Mucosa of stomach (tissue), 1 donor: ENCODE data around the gene HAVCR1.
"Not testable (repeated sequence)": the region's sequence is repeated elsewhere in the genome, so short reads cannot be mapped to it uniquely, and the experiment has no call there.

Experiments
- H3K27me3 ChIP-seq: one replicate; pipeline ENCODE4 v1.7.0; 2013; ENCODE audit warnings: mild to moderate bottlenecking, low read length; ENCODE audit not compliant: control insufficient read depth, insufficient read depth
- H3K36me3 ChIP-seq: one replicate; pipeline ENCODE4 v1.7.0; 2013; ENCODE audit warnings: low read length; ENCODE audit not compliant: control insufficient read depth, insufficient read depth
- H3K4me1 ChIP-seq: one replicate; pipeline ENCODE4 v1.7.0; 2013; ENCODE audit warnings: mild to moderate bottlenecking, low read length; ENCODE audit not compliant: control insufficient read depth, insufficient read depth
- H3K4me3 ChIP-seq: one replicate; pipeline ENCODE4 v1.7.0; 2013; ENCODE audit warnings: low read length
- H3K9ac ChIP-seq: one replicate; pipeline ENCODE4 v1.7.0; 2013; ENCODE audit warnings: mild to moderate bottlenecking, low read length, moderate library complexity
- H3K9me3 ChIP-seq: one replicate; pipeline ENCODE4 v1.7.0; 2013; ENCODE audit warnings: mild to moderate bottlenecking, low read length, moderate library complexity; ENCODE audit not compliant: control insufficient read depth
- donor health status: Pancreatic carcinoma.

Gene HAVCR1

DNA sequence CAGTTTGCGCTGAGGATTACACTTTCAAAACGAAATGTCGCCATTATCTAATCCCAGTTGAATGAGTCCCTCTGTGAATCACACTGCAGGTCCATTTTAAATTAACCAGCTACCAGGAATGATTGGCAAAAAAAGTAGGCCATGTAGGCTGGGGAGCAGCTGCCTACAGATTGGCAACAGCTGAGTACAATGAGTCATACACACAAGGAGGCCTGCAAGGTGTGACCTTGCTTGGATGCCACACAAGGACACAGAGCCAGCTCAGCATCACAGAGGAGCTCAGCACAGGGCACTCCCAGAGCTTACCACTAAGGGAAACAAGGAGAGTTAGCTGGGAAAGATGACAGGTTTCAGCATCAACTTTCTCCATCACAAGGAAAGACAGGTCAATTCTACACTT lies 12.9 kb downstream of the HAVCR1 start:
- no peaks in the 10 kb centered on the region for H3K9me3 ChIP-seq
- H3K4me3 ChIP-seq = no peak overlapping the region
- H3K27me3 ChIP-seq = no peaks in the 10 kb centered on the region
- H3K9ac ChIP-seq = no peak overlapping the region
- H3K4me1 ChIP-seq = peaks cover 11% of the 10 kb centered on the region
- H3K36me3 ChIP-seq = no peaks in the 10 kb centered on the region

DNA sequence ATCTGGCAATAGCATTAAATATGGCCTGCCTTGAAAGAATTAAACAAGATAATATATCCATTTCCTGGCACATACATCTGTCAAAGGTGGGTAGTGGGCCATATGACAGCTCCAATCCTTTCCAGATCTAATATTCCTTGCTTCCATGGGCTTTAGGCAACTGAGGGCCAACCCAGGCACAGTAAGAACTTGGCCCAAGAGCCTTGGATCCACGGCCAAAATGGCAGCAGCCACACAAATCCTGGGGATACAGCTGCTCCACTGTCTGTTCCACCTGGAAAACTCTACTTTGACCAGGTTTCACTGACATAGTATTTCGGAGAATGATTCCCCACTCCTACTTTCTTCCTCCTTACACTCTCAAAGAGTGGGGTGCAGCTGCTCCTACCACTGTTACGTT lies 13.3 kb downstream of the HAVCR1 start:
- no peaks in the 10 kb centered on the region for H3K9me3 ChIP-seq
- H3K36me3 ChIP-seq = no peaks in the 10 kb centered on the region
- no peaks in the 10 kb centered on the region for H3K27me3 ChIP-seq
- peaks cover 11% of the 10 kb centered on the region for H3K4me1 ChIP-seq
- H3K9ac ChIP-seq = no peak overlapping the region
- H3K4me3 ChIP-seq = no peak overlapping the region

DNA sequence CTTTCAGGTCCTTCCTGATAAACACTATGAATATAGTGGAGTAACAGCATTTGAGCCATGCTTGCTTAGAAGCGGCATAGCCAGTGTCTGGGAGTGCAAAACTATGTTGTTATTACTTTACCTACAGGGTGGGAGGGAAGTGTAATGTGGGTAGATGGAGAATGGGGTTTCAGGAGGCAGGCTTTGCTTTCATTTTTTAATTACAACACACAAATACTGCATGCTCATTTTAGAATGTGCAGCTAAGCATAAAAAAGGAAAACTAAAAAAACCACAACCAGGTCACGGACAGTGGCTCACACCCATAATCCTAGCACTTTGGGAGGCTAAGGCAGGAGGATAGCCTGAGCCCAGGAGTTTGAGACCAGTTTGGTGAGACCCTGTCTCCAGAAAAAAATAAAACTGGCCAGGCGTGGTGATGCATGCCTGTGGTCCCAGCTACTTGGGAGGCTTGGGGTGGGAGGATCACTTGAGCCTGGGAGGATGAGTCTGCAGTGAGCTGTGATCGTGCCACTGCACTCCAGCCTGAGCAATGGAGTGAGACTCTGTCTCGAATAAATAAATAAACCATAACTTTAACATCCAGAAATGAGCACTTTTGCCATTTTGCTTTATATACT lies 20.2 kb downstream of the HAVCR1 start:
- Histone ChIP-seq H3K36me3 (no peaks in the 10 kb centered on the region), H3K27me3 (no peaks in the 10 kb centered on the region), H3K9me3 (no peaks in the 10 kb centered on the region), H3K4me1 (no peaks in the 10 kb centered on the region), H3K9ac (no peak overlapping the region), H3K4me3 (no peak overlapping the region)

DNA sequence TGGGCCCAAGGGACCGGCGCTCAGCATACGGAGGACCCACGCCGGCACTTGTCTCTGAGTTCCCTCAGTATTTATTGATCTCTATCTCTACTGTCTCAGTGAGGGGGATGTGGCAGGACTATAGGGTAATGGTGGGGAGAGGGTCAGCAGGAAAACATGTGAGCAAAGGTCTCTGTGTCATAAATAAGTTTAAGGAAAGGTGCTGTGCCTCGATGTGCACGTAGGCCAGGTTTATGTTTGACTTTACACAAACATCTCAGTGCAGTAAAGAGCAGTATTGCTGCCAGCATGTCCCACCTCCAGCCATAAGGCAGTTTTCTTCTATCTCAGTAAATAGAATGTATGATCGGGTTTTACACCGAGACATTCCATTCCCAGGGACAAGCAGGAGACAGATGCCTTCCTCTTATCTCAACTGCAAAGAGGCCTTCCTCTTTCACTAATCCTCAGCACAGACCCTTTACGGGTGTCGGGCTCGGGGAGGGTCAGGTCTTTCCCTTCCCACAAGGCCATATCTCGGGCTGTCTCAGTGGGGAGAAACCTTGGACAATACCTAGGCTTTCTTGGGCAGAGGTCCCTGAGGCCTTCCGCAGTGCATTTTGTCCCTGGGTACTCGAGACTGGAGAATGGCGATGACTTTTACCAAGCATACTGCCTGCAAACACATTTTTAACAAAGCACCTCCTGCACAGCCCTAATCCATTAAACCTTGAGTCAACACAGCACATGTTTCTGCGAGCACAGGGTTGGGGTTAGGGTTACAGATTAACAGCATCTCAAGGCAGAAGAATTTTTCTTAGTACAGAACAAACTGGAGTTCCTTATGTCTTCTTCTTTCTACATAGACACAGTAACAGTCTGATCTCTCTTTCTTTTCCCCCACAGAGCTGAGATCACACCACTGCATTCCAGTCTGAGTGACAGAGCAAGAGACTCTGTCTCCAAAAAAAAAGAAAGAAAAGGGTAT lies 24.5 kb downstream of the HAVCR1 start:
- not testable (repeated sequence) for H3K27me3 ChIP-seq, H3K9ac ChIP-seq, H3K9me3 ChIP-seq, H3K4me3 ChIP-seq, H3K4me1 ChIP-seq, H3K36me3 ChIP-seq

DNA sequence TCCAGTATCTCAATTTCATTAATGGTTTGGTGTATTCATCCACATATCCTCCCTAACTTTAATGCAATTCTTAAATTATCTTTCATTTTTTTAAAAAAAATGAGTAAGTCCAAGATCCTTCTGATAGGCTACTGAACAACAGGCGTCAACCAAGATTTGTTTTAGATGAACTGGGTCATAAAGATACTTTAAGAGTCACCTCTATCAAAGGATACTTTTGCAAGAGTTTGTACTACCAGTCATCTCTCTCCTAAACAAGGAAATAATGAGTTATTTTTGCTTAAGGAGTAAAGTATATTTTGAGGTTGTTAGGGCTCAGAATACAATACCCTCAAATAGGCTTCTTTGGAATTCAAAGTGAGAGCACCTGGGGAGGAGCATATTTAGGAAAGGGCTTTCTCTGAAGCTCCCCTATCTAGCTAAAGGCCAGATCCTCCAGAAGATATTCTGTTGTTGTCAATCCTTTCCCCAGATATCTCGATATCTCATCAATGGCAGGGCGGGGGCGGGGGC lies 25.8 kb downstream of the HAVCR1 start:
- H3K9ac ChIP-seq = no peak overlapping the region
- no peak overlapping the region for H3K4me3 ChIP-seq
- H3K9me3 ChIP-seq = no peaks in the 10 kb centered on the region
- no peaks in the 10 kb centered on the region for H3K4me1 ChIP-seq
- H3K27me3 ChIP-seq = no peaks in the 10 kb centered on the region
- H3K36me3 ChIP-seq = no peaks in the 10 kb centered on the region

DNA sequence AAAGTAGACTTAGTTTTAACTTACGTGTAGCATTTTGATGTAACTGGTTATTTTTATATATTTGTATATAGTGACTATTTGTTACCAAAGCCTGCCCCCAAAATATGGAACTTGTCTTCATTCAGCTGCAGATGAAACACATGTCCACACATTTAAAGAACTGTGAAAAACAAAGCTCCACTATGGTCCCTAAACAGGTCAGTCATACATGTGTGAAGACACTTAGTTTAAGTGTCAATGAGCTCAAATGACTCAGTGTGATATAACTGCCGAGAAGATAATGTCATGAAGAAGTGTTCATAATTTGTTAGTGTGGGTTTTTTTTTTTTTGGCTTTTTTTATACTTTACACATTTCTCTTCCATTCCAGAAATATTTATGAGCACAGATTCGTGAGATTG lies 28.2 kb downstream of the HAVCR1 start:
- no peak overlapping the region for H3K9ac ChIP-seq
- no peaks in the 10 kb centered on the region for H3K4me1 ChIP-seq

DNA sequence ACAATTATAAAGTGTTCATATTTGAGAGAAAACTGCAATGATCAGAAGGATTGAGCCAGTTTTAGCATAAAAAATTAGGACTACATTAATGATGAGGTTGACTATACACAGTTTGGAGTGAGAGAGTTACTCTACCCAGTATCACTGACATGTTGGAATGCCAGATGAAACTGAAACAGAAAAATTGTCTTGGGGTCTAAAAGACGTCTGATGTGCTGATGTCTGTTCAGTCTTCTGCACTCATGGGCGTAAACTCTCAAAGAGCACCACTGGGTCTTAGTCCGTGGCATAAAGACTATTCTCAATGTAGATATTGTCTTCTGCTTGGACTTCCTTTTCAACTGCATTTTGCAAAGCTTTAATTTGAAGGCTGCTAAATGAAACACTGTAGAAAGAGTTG lies 29.5 kb downstream of the HAVCR1 start:
- H3K4me3 ChIP-seq = no peak overlapping the region
- H3K36me3 ChIP-seq = no peaks in the 10 kb centered on the region
- no peaks in the 10 kb centered on the region for H3K27me3 ChIP-seq
- no peaks in the 10 kb centered on the region for H3K4me1 ChIP-seq
- H3K9ac ChIP-seq = no peak overlapping the region
- no peaks in the 10 kb centered on the region for H3K9me3 ChIP-seq

More for the DNA sequence above, 28.2 kb downstream of the HAVCR1 start:
- Histone ChIP-seq H3K36me3 (no peaks in the 10 kb centered on the region), H3K9me3 (no peaks in the 10 kb centered on the region), H3K4me3 (no peak overlapping the region), H3K27me3 (no peaks in the 10 kb centered on the region)

DNA sequence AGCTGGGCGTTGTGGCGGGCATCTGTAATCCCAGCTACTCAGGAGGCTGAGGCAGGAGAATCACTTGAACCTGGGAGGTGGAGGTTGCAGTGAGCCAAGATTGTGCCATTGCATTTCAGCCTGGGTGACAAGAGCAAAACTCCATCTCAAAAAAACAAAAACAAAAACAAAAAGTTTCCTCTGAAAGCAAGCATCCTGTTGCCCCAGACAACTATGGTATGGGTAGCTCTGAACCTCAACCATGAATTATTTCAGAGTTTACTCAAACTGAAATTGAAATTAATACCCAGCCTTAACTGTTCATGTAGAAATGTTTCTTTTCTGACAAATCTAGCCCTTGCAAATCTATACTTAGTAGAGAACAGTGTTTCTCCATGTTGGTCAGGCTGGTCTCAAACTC lies 31.3 kb downstream of the HAVCR1 start:
- not testable (repeated sequence) for H3K27me3 ChIP-seq, H3K36me3 ChIP-seq, H3K4me1 ChIP-seq, H3K9me3 ChIP-seq, H3K9ac ChIP-seq, H3K4me3 ChIP-seq

DNA sequence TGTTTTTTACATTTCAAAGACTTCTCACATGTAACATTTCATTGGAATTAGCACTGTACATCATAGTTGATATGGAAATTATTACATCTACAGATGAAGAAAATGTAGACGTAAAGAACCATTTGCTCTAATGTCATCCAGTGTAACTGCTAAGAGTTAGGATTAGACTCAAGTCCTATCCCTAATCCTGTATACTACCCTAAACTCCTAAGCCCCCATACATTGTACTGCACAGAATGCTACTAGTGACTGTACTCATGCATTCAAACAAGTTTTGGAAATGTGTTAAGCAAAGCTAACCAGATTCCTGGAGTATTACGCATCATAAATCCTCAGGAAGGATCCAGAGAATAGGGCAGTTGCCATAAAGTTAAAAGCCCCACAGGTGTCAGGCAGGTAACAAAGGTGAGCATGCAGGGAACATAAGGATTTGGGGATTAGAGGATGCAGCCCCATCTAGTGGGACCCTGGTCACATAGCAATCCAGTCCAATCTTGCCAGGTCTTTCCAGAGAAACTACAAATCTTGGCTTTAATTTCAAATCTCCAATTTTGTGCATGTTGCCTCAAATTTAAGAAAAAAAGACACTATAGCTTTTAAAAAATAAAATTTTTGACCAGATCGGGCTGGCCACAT lies 32.0 kb downstream of the HAVCR1 start:
- H3K9me3 ChIP-seq = no peaks in the 10 kb centered on the region
- H3K9ac ChIP-seq = no peak overlapping the region
- H3K27me3 ChIP-seq = no peaks in the 10 kb centered on the region
- H3K4me1 ChIP-seq = no peaks in the 10 kb centered on the region
- no peaks in the 10 kb centered on the region for H3K36me3 ChIP-seq
- H3K4me3 ChIP-seq = no peak overlapping the region

DNA sequence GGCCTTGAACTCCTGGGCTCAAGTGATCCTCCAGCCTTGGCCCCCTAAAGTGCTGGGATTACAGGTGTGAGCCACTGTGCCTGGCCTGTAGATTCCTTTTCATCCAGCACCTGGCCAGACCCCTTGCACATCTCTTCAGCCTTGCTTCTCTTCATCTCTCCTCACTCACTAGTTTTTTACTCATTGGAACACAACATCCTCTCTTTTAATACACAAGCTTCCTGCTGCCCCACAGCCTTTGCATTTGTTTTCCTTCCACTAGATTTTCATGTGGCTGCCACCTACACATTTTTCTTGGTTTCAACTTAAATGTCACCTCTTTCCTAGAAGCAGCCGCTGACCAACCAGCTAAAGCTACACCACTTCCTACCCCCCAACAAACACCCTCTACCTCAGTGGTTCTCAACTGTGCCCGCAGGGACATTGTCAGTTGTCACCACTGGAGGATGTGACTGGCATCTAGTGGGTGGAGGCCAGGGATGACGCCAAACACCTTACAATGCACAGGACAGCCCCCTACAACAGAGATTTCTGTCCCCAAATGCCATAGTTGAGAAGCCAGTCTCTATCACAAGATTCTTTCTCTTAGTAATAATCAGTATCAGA lies 33.7 kb downstream of the HAVCR1 start:
- no peaks in the 10 kb centered on the region for H3K9me3 ChIP-seq

DNA sequence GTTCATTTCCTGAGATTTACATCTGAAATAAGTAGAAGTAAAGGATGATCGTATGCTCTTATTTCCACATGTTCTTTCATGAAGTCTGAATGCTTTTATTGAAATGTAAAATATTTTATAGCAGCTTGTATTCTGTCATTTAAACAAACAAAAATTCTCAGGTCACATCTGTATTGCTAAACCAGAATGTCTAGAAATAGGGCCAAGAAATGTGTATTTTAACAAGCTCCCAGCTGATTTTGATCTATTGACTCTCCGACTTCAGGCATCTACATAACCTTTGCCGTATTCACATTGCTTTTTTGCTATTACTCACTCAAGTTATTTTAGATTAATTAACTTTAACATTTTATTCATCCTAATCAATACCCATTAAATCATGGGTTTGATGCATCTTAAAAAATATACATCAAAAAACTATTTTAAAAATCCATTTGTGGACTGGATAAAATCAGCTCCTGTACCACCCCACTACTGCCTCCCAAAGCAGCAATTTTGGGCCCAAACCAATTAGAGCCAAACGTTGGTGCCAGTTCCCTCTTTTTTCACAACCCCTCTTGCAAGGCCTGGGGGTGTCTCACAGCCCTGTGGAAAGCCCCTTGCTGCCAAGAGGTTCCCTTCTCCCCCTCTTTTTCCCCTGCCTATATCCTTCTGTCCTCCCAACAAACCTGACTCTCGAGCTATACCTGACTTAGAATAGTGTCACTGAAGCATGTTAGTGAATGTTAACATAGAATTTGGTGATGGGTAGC lies 34.5 kb downstream of the HAVCR1 start:
- Histone ChIP-seq H3K36me3 (no peaks in the 10 kb centered on the region), H3K4me3 (no peak overlapping the region), H3K9me3 (no peaks in the 10 kb centered on the region), H3K27me3 (no peaks in the 10 kb centered on the region), H3K9ac (no peak overlapping the region), H3K4me1 (no peaks in the 10 kb centered on the region)

More for the DNA sequence above, 33.7 kb downstream of the HAVCR1 start:
- H3K4me1 ChIP-seq = no peaks in the 10 kb centered on the region
- no peaks in the 10 kb centered on the region for H3K27me3 ChIP-seq
- H3K4me3 ChIP-seq = no peak overlapping the region
- no peak overlapping the region for H3K9ac ChIP-seq
- H3K36me3 ChIP-seq = no peaks in the 10 kb centered on the region
